Left hindlimb (tissue), 1 donor: Measurements from ENCODE around the gene FAM20C.
"Not testable (repeated sequence)": the region's sequence is repeated elsewhere in the genome, so short reads cannot be mapped to it uniquely, and the experiment has no call there.

ENCODE experiments used
- DNase-seq: peaks from one replicate; pipeline ENCODE4 v3.0.0-alpha.2; 2018

FAM20C gene

GRCh38 chr7:297141-297540 is 104.8 kb downstream of the FAM20C start:
- not testable (repeated sequence) for DNase-seq

GRCh38 chr7:297611-298374 is 105.4 kb downstream of the FAM20C start:
- DNase-seq: no peak

GRCh38 chr7:298375-298702 is 106.0 kb downstream of the FAM20C start:
- no peak for DNase-seq

DNA sequence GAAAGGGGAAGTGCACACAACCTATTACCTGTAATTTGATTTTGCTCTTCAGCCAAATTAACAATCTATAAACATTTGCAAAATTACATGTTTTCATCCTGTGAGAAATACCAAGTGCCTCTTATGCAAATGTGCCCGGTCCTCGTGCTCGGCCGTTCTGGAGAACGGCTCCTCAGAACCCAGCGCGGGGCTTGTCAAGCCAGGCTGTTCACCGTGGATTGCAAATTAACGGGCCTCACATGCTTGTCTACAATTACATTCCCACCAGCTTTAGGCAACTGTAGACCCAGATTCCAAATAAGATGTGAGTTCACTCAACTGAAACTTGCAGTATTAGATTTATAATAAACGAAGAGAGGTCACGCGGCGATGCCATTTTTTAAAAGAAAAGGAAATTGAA is 106.4 kb downstream of the FAM20C start:
- DNase-seq: no peak

DNA sequence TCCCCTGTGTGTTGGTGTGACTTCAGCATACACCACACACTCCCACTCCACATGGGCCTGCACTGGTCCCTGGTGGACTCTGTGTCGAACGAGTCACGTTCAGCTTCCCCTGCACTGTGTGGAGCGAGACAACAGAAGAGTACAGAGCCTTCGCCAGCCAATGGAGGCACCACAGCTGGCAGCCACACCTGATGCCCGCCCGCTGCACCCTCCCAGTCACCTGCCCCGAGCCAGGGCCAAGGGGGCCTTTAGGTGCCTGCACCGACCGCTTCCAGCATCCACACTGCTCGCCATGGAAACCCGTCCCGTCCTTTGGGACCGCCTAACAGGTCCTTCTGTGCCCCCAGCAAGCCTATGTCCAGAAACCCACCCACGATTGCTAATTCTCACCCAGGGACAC is 106.8 kb downstream of the FAM20C start:
- DNase-seq: no peak

DNA sequence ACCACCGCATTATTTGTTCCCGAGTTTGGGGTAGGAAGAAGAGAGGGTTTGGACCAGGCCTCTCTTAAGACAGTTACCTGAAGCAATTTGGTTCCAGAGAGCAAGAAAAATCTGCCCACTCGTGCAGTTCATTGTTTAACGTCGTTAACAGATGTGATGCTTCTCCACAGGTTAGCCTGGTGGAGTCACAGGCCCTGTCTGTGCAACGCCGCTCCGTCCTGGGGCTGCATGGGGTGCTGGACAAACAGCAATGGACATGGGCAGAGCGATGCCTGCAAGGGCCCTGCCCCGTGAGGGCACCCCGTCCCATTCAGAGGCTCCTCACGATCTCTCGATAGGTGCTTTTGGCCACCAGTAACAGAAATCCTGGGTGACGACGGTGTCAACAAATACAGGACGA is 107.3 kb downstream of the FAM20C start:
- DNase-seq: no peak

GRCh38 chr7:300048-300447 is 107.7 kb downstream of the FAM20C start:
- no peak for DNase-seq

DNA sequence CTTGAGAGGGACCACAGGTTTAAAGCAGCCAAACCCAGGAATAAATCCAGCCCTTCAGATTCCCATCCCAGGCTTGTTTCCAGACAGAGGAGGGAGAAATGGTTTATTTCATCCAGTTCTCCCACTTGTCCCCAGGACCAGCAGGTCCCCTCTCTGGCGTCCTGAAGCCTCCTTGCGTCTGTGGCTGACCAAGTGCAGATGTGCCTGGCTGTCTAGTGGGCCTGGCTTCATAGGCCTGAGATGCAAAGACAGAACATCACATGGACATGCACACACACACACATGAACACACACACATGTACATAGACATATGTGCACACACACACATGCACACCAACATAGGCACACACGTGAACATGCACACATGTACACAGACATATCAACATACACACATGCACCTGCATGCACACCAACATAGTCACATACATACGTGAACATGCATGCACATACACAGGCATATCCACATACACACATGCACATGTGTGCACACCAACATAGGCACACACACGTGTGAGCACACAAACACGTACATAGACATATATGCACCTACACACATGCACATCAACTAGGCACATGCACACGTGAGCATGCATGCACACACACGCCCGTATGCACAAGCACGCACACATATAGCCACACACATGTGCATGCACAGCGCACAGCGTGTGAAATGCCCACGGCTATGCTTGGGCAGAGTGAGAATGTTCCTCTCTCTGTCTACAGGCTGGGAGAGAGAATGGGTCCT is 108.3 kb downstream of the FAM20C start:
- no peak for DNase-seq

DNA sequence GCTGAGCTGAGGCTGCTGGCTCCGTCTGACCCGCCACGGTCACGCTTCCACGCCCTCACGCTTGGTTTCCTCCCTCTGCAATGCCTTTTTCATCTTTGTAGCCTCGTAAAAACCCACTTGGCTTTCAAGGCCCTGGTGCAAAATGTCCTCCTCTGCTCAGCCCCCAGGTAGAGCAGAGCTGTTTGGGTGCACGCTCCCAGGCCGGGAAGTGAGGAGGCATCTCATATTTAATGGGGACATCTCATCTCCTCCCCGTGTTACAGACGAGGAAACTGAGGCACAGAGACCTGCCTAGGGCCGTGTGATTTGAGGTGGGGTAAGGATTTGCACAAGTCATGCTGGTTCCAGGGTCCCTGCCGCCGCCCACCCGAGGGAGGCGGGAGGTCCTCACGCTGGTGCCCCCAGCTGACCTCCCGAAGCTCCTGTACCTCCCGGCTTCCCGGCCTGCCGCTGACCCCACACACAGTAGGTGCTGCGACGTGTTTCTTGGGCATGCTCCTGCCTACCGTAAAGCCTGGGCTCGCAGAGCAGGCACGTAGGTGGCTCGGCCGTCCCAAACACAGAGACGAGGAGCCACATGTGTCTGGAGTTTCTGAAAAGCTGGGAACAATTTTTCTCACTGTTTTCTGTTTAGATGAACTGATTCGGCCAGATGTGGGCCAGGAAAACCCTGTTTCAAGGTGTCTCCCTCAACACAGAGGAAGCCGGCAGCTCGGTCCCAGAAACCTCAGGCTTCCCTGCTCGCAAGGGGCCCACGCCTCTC is 109.1 kb downstream of the FAM20C start:
- peak; percentile 15 for DNase-seq

DNA sequence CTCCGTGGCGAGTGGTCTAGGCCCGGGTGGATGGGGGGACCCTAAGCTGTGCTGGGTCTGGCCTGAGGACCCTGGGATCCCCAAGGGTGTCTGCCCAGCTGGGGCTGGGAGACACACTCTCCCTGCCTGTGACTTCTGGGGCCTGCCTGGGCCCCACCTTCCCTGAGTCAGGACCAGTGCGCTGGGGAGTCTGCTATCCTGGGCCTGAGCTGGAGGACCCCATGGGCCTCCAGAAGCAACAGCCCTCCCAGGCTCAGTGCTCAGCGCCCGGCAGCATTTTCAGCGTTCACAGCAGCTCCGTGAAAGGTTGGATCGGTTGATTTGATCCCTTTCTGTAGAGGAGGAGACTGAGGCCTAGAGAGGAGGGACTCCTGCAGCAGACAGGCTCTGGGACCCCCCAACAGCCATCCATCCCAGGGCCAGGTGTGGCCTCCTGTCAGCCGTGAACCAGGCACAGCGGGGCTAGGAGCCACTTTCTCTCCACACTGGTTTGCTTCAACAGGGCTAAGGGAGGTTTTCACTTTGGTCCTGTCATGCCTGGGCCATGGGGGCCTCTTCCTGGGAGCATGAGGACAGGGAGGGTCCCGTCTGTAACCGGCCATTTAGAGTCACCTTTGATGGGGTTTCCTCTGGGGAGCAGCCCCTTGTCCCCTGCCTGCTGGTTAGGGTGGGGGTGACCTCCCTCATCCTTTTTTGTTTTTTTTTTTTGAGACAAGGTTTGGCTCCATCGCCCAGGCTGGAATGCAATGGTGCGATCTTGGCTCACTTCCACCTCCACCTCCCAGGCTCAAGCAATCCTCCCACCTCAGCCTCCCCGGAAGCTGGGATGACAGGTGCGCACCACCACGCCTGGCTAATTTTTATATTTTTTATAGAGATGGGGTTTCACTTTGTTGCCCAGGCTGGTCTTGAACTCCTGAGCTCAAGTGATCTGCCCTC is 110.0 kb downstream of the FAM20C start:
- DNase-seq: peak; percentile 12

- DNase-seq: peak; percentile 19
These were observed 111.1 kb downstream of the FAM20C start for GRCh38 chr7:303425-303824.

GRCh38 chr7:303884-304573 is 111.7 kb downstream of the FAM20C start:
- peak; percentile 20 for DNase-seq

- peak; percentile 4 for DNase-seq
These were observed 112.4 kb downstream of the FAM20C start for GRCh38 chr7:304574-305409.

- peak; percentile 22 for DNase-seq
These were observed 113.2 kb downstream of the FAM20C start for GRCh38 chr7:305410-306151.

DNA sequence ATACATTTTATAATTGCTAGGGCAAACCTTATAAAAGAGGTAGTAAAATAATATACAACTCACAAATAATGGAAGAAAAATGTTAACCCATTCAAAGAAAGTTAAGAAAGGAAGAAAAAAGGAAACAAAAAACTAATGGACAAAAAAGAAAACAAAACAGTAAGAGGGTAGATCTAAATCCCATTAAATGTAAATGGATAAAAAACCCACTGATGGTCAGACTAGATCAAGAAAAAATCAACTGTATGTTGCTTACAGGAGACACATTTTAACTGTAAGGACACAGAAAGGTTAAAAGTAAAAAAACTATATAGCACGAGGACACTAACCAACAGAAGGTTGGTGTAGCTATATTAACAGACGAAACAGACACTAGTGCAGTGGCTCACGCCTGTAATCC is 115.6 kb downstream of the FAM20C start:
- DNase-seq: no peak

DNA sequence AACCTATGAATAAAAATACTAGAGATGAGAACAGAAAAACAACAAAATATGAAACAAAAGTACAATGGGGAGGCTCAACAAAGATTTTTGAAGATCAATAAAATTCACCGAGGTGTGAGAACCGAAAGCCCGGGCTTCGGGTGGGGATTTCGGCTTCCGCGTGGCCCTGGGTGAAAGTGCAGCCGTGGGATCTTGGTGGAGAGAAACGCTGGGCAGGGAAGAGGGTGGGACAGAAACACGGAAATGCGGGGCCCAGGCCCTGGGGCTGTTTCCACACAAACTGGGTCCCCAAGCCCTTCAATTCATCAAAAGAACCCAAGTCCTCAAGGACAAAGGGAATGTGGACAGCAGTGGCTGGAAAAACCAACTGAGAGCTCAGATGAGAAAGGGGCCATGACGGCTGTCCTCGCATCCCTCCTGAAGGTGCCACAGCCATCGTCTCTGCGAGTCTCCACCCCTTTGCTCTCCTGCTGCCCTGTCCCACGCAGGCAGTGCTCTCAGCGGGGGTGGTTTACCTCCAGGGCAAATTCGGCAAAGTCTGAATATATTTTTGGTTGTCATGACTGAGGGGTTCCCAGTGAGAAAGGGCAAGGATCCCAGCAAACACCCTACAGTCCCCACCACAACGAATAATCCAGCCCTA is 117.3 kb downstream of the FAM20C start:
- DNase-seq: peak; percentile 16
